Aorta (tissue), 5 donors: Measurements from ENCODE around the gene SIGLEC6. TPM values are rescaled to one million over a fixed set of nuclear protein-coding genes. Genes with fewer than 3 reads are reported as not detected.
"Not testable (repeated sequence)": the region's sequence is repeated elsewhere in the genome, so short reads cannot be mapped to it uniquely, and the experiment has no call there.

Experiments
- ATAC-seq: fragments of 200-7000 bp; cut with Tn5 transposase; one replicate; pipeline ENCODE4 v1.9.1; 2022; ENCODE audit warnings: moderate library complexity; ENCODE audit not compliant: low FRiP score
- DNase-seq, 2 donors: peaks; one replicate each; pipeline ENCODE4 v3.0.0-alpha.2; 2020
- H3K27ac ChIP-seq, 2 donors: one replicate each; pipeline ENCODE4 v1.5.1; 2013; ENCODE audit warnings: low read length in 2 of 2, mild to moderate bottlenecking in 2 of 2, moderate library complexity in 2 of 2, control low read depth in 1 of 2, inconsistent platforms in 1 of 2, low read depth in 1 of 2
- H3K27me3 ChIP-seq, 2 donors: one replicate each; pipeline ENCODE4 v1.6.1; 2013; ENCODE audit warnings: control low read depth in 1 of 2, low read length in 1 of 2, mild to moderate bottlenecking in 1 of 2, moderate library complexity in 1 of 2; ENCODE audit not compliant: insufficient read depth in 2 of 2, control insufficient read depth in 1 of 2
- H3K36me3 ChIP-seq, 2 donors: one replicate each; pipeline ENCODE4 v1.6.1; 2013; ENCODE audit warnings: control low read depth in 1 of 2, low read length in 1 of 2, mild to moderate bottlenecking in 1 of 2; ENCODE audit not compliant: insufficient read depth in 2 of 2, control insufficient read depth in 1 of 2
- H3K4me1 ChIP-seq, 2 donors: one replicate each; pipeline ENCODE4 v1.6.1; 2013; ENCODE audit warnings: low read length in 2 of 2, control low read depth in 1 of 2, mild to moderate bottlenecking in 1 of 2, moderate library complexity in 1 of 2; ENCODE audit not compliant: insufficient read depth in 2 of 2, control insufficient read depth in 1 of 2
- H3K4me3 ChIP-seq, 2 donors: one replicate each; pipeline ENCODE4 v1.5.1; 2013; ENCODE audit warnings: low read length in 2 of 2, control low read depth in 1 of 2, mild to moderate bottlenecking in 1 of 2
- H3K9me3 ChIP-seq: one replicate; pipeline ENCODE4 v1.6.1; 2013; ENCODE audit warnings: mild to moderate bottlenecking, low read length; ENCODE audit not compliant: control insufficient read depth
- WGBS, 2 donors: extraction: QIAGEN DNeasy Blood & Tissue Kit; methylation state at CpG; one replicate each; pipeline ENCODE4 v1.1.7; 2013; 5-methylcytosine and 5-hydroxymethylcytosine counted together
- intact Hi-C, 2 donors: fragments of 100-400 bp; cut with DNase I; formaldehyde crosslinking; loops; one replicate each; pipeline versions ENCODE4 v1.14.2 to v1.15.0; 2022
- polyA plus RNA-seq, 2 donors: library from polyadenylated mRNA; stranded (reverse); fragments of 200-250 nt; gene quantifications; one replicate each; pipeline ENCODE4 v1.2.3, GENCODE V29; 2013
- total RNA-seq, 2 donors: library from RNA; stranded (reverse); fragmentation: NEBNext Ultra II Directional; extraction: Animal tissue kit (Norgen Biotek cat#: 25700); gene quantifications; one replicate each; pipeline ENCODE4 v1.2.1, GENCODE V29; 2021
- donor health status: healthy with polysubstance abuse.
- donor health status: Bipolar disorder and iron deficiency.
- donor health status: DM: no; HTN: no; CAD: no.
- donor health status: DM: no; HTN: no; CAD: no.
- donor health status: DM: yes; HTN: yes; CAD: no.

The SIGLEC6 gene
- total and polyA plus RNA-seq, 4 donors, result 0.52 to 2.9 TPM; not detected in 2

DNA sequence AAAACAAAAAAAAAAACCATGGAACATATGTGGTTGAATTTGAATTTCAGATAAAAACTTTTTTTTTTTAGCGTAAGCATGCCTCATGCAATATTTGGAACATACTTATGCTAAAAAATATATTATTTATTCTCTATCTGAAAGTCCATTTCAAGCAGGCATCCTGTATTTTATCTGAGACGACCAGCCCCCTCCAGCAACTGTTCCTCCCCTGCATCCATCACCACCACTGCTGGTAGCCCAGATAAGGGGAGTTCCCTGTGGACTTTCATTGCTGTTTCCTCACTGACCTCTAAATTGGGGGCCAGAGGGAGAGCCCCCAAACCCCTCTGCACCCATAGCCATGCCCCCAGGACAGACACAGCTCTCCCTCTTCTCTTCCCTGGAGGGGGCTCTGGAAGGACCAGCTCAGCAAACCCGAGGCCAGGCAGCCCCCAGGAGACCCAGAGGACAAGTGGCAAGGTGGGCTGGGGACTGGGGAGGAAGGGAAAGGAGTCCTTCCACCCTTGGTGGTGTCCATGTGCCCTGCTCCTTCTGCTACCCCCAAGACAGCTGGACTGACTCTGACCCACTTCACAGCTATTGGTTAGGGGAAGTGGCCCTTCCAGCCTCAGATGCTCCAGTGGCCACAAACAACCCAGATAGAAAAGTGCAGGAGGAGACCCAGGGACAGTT, 23.3 kb downstream of the SIGLEC6 start:
- Histone ChIP-seq H3K4me1 (no peaks in the 10 kb centered on the region), H3K27me3 (no peaks in the 10 kb centered on the region), H3K36me3 (no peaks in the 10 kb centered on the region), H3K4me3 (no peak overlapping the region), H3K27ac (no peak overlapping the region), H3K9me3 (no peaks in the 10 kb centered on the region)
- intact Hi-C loops, result no loop called here
- DNase-seq, result no peak
- ATAC-seq, result no peak
- WGBS, 2 donors, result 47 to 53% methylated on average over 3 of the region's 3 CpGs

DNA sequence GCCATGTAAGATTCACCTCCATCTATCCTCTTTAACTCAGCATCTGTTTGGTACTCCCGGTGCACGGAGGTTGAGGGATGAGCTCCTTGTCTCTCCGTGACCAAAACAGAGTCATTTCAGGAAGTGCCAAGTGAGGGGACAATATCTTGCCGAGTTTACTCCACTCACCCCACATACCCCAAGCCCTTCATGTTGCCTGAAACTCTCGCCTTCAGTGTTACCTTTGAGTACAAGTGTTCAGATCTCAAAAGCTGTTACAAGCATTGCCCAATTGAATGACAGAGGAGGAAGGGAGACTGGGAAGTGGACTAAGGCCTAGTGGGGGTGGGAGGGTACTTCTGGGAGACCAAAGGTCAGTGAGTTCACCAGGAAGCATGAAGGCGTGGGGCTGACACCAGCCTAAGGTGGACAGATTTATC, 23.8 kb downstream of the SIGLEC6 start:
- ATAC-seq, result no peak
- WGBS, 2 donors, result 61 to 62% methylated on average over 6 of the region's 6 CpGs

GRCh38 chr19:51507192-51507591, 24.3 kb downstream of the SIGLEC6 start:
- H3K4me3 ChIP-seq, result no peak overlapping the region
- no peaks in the 10 kb centered on the region for H3K27me3 ChIP-seq
- WGBS, 2 donors, result 46 to 51% methylated on average over 3 of the region's 3 CpGs
- H3K36me3 ChIP-seq, result no peaks in the 10 kb centered on the region
- intact Hi-C loops, result no loop called here
- H3K9me3 ChIP-seq, result no peaks in the 10 kb centered on the region
- no peaks in the 10 kb centered on the region for H3K4me1 ChIP-seq
- no peak for DNase-seq
- no peak overlapping the region for H3K27ac ChIP-seq
- no peak for ATAC-seq

More for the DNA sequence above, 23.8 kb downstream of the SIGLEC6 start:
- intact Hi-C loops, result no loop called here
- DNase-seq, result no peak
- no peaks in the 10 kb centered on the region for H3K36me3 ChIP-seq
- no peaks in the 10 kb centered on the region for H3K27me3 ChIP-seq
- H3K27ac ChIP-seq, result no peak overlapping the region
- H3K9me3 ChIP-seq, result no peaks in the 10 kb centered on the region
- no peaks in the 10 kb centered on the region for H3K4me1 ChIP-seq
- H3K4me3 ChIP-seq, result no peak overlapping the region

GRCh38 chr19:51505904-51506303, 25.6 kb downstream of the SIGLEC6 start:
- WGBS, 2 donors, result 29 to 31% methylated on average over 3 of the region's 3 CpGs
- ATAC-seq, result no peak
- intact Hi-C loops, result no loop called here
- Histone ChIP-seq H3K4me1 (no peaks in the 10 kb centered on the region), H3K9me3 (no peaks in the 10 kb centered on the region), H3K4me3 (no peak overlapping the region), H3K27me3 (no peaks in the 10 kb centered on the region), H3K36me3 (no peaks in the 10 kb centered on the region), H3K27ac (no peak overlapping the region)
- DNase-seq, result no peak

GRCh38 chr19:51503896-51504295, 27.6 kb downstream of the SIGLEC6 start:
- Histone ChIP-seq H3K27ac (no peak overlapping the region), H3K27me3 (no peaks in the 10 kb centered on the region), H3K36me3 (no peaks in the 10 kb centered on the region), H3K9me3 (no peaks in the 10 kb centered on the region), H3K4me1 (no peaks in the 10 kb centered on the region), H3K4me3 (no peak overlapping the region)
- DNase-seq (no peak), ATAC-seq (no peak)
- intact Hi-C loops, result no loop called here
- 47 to 49% methylated on average over 3 of the region's 3 CpGs for WGBS, 2 donors

DNA sequence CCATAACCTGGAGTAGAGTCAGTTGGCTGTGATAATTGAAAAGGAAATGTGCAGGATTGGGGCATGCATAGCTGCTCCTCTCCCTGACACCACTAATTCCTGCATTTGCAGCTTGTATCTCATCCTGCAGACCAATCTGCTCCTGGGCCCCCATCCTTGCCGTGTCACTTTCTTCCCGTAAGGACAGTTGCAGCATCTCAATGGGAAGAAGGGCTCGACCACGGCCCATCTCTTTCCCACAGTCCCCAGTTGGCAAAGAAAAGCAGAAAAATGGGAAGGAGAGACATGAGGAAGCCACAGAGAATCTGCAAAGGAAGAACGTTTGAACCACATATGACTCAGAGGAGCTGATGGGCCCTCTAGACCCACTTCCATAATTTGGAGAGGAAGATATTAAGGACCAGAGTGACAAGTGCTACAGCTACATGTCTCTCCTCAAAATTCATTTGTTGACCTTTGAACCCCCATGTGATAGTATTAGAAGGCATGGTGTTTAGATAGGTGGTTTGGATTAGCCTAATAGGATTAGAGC, 28.1 kb downstream of the SIGLEC6 start:
- ATAC-seq (no peak), DNase-seq (no peak)
- Histone ChIP-seq H3K36me3 (no peaks in the 10 kb centered on the region), H3K4me3 (no peak overlapping the region), H3K27me3 (no peaks in the 10 kb centered on the region), H3K4me1 (no peaks in the 10 kb centered on the region), H3K9me3 (no peaks in the 10 kb centered on the region), H3K27ac (no peak overlapping the region)
- intact Hi-C loops, result no loop called here
- WGBS, 2 donors, result 76 to 78% methylated on average over 5 of the region's 5 CpGs

DNA sequence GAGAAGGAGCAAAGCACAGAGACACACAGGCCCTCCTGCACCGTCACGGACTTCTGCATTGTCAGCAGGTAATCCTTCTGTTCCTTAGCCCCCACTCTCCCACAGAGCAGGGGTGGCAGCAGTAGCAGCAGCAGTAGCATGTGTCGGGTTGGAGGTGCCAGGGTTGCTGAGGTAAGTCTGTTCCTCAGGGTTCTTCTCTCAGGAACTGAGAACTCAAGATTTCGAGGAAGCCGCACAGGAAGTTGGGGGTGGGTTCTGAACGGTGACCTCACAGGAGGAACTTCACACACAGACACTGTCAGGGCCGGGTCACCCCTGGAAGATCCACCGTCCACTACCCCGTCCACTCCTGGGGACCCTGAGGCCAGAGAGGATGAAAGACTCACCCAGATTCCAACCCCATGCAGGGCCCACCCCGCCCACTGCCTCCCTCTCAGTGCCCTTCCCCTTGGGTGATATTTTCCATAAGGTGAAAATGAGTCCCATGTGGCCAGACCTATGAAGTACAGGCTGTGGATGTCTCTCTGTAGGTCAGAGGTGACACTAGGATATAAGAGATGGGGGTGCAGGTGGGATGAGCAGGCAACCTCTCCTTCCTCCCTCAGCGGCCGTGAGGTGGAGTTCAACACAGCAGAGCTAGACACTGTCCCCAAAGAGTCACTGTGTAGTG, 29.7 kb downstream of the SIGLEC6 start, which contains the start of gene SIGLEC12:
Gene SIGLEC12, minus strand, starts transcription at position 207 of the 670 bp plus-strand sequence. Its CDS starts 67 bp downstream, at position 140.
- WGBS, 2 donors, result 75% methylated on average over 12 of the region's 12 CpGs
- Histone ChIP-seq H3K36me3 (no peaks in the 10 kb centered on the region), H3K9me3 (no peaks in the 10 kb centered on the region), H3K4me1 (no peaks in the 10 kb centered on the region), H3K27ac (no peak within 1 kb of the TSS), H3K27me3 (no peaks in the 10 kb centered on the region), H3K4me3 (no peak within 1 kb of the TSS)
- intact Hi-C loops, result no loop called here
- DNase-seq, result peak in 1 of 2 donors; percentile 76
- no peak for ATAC-seq

- H3K4me3 ChIP-seq, H3K36me3 ChIP-seq, H3K27ac ChIP-seq, H3K4me1 ChIP-seq, DNase-seq, ATAC-seq, H3K27me3 ChIP-seq, H3K9me3 ChIP-seq, intact Hi-C loops: not testable (repeated sequence)
- 29 to 61% methylated on average over 4 to 8 of the region's 8 CpGs for WGBS, 2 donors
These were observed 30.5 kb downstream of the SIGLEC6 start for GRCh38 chr19:51500931-51501330.

- Histone ChIP-seq H3K9me3 (no peaks in the 10 kb centered on the region), H3K27me3 (no peaks in the 10 kb centered on the region), H3K4me3 (no peak overlapping the region), H3K27ac (no peak overlapping the region), H3K4me1 (no peaks in the 10 kb centered on the region), H3K36me3 (no peaks in the 10 kb centered on the region)
- ATAC-seq (no peak), DNase-seq (no peak)
- intact Hi-C loops, result no loop called here
- WGBS, 2 donors, result 35 to 38% methylated on average over 3 of the region's 3 CpGs
These were observed 33.8 kb downstream of the SIGLEC6 start for GRCh38 chr19:51497666-51498065.
